Right ventricle myocardium inferior (tissue), 1 donor: Measurements from ENCODE around the gene ALKBH1. TPM values are rescaled to one million over a fixed set of nuclear protein-coding genes. Genes with fewer than 3 reads are reported as not detected.
A peak's percentile ranks its signal among the peaks of the same experiment; 100 is the strongest.
"Not testable (repeated sequence)": the region's sequence is repeated elsewhere in the genome, so short reads cannot be mapped to it uniquely, and the experiment has no call there.

Source experiments
- ATAC-seq: fragments of 200-7000 bp; cut with Tn5 transposase; one replicate; pipeline ENCODE4 v1.9.1; 2020; ENCODE audit warnings: mild to moderate bottlenecking, moderate library complexity
- DNase-seq: peaks from one replicate; pipeline ENCODE4 v3.0.0; 2021; ENCODE audit errors: missing footprints
- intact Hi-C: fragments of 100-400 bp; cut with DNase I; formaldehyde crosslinking; loops from one replicate; pipeline ENCODE4 v1.11.0; 2022
- total RNA-seq: library from RNA; stranded (reverse); fragmentation: NEBNext Ultra II Directional; extraction: Animal tissue kit (Norgen Biotek cat#: 25700); gene quantifications from one replicate; pipeline ENCODE4 v1.2.1, GENCODE V29; 2021
- donor health status: DM: no; HTN: yes; CAD: no; lungs with severe emphysema.

ALKBH1 gene
- total RNA-seq, 1 donor from 2014 or later, result 12.8 TPM

DNA sequence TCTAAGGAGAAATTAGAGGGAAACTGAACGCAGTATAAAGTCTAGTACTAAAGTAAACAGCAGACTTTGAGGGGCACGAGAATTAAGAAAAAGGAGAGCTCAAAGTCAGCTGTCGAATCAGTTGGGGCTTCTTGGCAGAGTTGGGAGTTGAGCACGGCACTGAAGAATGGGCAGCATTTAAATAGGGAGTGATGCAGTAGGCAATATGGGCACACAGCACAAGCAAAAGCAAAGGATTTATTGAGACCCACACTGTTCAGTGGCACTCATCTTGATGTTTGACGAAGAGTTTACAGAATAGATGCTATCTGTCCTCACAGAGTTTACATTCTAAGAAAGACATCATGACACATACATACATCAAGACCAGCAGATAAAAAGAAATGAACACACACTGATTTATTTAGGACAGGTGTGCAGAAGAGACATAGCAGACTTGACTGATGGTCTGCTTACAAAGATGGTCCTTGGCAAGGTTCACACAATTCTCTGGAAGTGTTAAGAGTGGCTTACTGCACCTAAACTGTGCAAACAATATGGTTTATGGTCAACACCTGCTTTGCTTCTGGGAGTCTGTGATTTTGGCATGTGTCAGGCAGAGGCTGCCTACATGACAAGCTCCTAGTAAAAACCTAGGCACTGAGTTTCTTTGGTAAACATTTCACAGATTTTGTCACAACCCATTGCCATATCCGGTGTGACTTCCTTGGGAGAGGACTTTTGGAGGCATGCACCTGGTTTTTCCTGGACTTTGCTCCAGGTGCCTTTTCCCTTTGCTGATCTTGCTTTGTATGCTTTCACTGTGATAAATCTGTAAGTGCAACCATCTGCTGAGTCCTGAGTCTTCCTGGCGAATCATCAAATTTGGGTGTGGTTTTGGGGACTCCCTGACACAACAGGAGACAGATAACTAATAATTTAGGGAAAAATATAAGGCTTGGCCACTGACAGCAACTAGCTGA is 26.3 kb downstream of the ALKBH1 start:
- DNase-seq, result no peak
- intact Hi-C loops, result no loop called here
- ATAC-seq, result no peak

DNA sequence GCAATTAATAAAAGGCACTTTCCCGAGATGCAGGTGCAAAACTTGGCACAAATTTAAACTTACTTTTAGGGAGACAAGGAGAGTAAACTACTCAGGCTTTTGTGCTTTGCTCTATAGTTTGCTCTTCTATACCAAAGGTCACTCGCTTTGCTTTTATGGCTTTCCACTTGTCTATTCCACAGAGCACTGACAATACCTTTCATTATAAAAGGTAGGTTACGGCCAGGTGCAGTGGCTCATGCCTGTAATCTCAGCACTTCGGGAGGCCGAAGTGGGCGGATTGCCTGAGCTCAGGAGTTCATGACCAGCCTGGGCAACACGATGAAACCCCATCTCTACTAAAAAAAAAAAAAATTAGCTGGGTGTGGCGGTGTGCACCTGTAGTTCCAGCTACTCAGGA is 32.9 kb downstream of the ALKBH1 start:
- DNase-seq (no peak), ATAC-seq (no peak)
- intact Hi-C loops, result no loop called here

DNA sequence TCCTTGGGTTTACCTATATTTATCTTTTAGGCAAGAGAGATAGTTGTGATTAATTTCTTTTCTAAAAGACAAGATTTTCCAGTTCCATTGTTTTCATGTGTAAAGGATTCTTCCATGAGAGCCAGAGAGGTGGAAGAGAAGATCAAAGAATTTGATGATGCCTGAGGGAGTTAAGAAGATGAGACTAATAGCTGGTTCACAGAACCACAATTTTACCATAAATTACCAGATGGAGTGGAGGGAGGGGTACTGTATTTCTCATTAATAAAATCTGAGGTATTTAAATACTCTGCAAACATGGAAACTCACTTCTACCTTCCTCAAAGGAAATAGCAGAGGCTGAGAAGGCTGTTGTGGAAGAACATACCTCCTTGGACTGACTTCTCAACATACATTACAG is 34.6 kb downstream of the ALKBH1 start:
- intact Hi-C loops, result no loop called here
- DNase-seq, result no peak
- no peak for ATAC-seq

DNA sequence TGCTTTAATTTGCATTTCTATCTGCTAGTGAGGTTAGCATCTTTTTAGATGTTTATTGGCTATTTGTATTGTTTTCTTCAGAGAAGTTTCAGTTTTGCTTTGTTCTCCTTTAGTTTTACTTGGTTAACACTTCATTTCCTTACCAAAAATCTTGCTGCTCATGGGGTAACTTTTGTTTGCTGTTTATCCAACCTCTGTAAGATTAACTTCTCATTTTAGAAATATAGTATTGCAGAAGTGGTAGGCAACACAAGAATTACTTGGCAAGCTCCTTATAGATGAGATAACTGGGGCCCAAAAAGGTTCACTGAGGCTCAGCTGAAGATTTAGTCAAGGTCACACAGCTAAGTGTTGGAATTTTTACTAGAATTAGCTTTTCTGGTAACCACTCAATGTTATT is 40.5 kb downstream of the ALKBH1 start:
- intact Hi-C loops, result no loop called here
- no peak for DNase-seq
- no peak for ATAC-seq

DNA sequence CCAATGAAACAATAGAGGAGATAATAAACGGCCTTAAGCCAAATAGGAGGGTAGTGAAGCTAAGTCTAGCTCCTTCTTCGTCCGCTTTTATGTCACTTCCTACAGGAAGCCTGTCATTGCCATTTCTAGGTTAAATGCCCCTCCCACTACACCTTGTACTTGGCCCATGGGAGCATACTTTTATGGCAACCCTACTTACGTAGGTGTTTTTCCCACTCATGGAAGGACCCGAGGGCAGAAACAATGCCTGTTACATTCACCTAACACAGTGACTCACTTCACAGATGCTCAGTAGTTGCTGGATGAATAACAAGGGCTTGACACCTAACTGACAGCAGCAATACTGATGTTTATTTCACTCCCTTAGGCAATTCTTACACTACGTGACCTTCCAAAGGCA is 44.5 kb downstream of the ALKBH1 start:
- ATAC-seq, result no peak

DNA sequence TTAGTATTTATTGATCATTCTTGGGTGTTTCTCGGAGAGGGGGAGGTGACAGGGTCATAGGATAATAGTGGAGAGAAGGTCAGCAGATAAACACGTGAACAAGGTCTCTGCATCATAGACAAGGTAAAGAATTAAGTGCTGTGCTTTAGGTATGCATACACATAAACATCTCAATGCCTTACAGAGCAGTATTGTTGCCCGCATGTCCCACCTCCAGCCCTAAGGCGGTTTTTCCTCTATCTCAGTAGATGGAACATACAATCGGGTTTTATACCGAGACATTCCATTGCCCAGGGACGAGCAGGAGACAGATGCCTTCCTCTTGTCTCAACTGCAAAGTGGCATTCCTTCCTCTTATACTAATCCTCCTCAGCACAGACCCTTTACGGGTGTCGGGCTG is 46.3 kb downstream of the ALKBH1 start:
- intact Hi-C loops, DNase-seq, ATAC-seq: not testable (repeated sequence)

More for the DNA sequence above, 44.5 kb downstream of the ALKBH1 start:
- DNase-seq, result no peak
- intact Hi-C loops, result no loop called here

DNA sequence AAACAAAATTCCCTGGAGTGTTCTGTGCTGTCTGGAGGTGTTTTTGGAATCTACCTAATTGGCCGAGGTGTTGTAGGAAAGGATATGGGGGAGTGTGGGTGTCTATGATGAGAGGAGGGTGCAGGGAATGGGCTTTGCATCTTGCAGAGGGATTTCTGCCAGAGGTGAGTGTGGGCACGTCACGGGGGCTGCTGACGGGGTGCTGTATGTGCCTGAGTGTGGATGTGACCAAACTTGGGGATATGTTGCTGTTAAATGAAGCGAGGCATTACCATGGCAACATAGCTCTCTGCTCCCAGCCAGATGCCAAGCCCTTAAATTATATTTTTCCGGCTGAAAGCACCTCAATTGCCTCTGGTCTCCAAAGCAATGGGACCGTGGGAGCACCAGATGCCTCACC is 47.1 kb downstream of the ALKBH1 start:
- ATAC-seq (no peak), DNase-seq (no peak)
- intact Hi-C loops, result no loop called here

DNA sequence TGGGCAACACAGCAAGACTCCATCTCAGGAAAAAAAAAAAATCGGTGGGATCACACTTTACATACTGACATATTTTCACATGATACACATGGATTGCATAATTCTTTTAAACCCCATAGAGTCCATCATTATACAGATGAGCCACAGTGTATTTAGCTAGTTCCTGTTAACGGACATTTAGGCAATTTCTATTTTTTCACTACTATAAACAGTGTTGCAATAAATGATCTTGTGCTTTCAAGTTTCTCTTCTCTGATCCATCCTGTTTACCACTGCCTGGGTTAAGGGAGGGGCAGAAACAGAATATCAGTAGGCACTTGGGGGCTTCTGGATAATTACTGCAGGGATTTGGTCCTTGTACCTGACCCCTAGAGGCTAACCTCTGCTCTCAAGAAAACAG is 48.0 kb downstream of the ALKBH1 start:
- DNase-seq (no peak), ATAC-seq (no peak)
- intact Hi-C loops, result loop anchor here (10.0 kb wide), 1 partner anchor 155 kb away; no protein-coding TSS in a partner anchor

DNA sequence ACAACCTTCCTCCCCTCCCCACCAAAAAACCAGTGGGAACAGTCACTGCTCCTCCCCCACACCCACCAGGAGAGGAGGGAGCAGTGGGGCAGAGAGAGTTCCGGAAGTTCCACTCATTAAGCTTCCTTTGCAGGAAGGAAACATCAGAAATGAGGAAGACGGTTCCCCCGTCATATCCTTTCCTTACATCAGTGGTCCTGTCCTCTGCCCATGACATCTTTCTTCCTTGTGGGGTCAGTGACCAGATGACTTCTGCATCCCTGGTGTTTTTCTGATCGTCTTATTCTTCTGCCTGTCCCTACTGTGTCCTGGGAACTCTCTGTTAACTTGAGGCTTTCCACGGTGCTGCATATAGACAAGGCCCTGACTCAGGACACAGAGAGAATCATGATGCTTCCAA is 50.5 kb downstream of the ALKBH1 start:
- intact Hi-C loops, result loop anchor here (10.0 kb wide), 1 partner anchor 158 kb away; no protein-coding TSS in a partner anchor
- DNase-seq (no peak), ATAC-seq (no peak)

DNA sequence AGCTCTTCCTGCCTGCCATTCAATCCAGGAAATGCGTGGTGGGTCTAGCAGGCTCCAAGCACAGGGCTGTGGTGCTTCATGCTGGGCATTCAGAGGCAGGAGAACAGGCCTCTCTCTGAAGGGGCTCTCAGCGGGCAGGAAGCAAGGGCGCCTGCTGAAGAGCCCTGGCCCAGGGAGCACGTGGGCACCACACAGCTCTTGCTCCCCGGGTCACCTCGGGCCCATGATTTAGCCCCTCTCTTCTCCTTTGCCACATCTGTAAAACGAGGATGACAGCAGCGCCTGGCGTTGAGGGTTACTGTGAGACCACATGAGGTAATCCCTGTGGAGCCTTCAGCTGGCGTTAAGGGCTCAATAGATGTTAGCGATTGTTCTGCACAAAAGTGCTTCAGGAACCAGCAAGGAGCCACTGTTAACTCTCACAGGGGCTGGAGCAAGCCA is 53.8 kb downstream of the ALKBH1 start:
- intact Hi-C loops, result loop anchor here (2.0 to 10.0 kb wide), 2 partner anchors 55 to 161 kb away; partner anchors contain the start of genes ALKBH1 and SLIRP
- ATAC-seq, result no peak
- peak; percentile 35 for DNase-seq

DNA sequence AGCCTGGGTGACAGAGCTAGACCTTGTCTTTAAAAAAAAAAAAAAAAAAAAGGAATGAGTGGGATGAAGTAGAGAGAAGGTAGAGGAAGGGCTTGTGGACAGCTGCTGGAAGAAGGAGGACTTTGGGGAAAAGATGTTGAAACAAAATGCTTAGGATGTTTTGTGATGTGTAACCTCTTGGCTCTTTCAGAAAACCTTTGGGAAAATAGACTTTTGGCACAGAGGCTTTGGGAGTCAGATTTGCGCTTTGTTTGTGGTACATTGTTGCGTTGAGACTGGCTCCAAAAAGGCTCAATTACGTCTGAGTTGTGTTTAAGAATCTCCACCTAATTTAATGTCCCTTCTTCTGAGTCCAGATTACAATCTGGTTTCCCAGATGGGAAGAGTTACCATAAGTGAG is 58.5 kb downstream of the ALKBH1 start:
- ATAC-seq (no peak), DNase-seq (no peak)
- intact Hi-C loops, result no loop called here

DNA sequence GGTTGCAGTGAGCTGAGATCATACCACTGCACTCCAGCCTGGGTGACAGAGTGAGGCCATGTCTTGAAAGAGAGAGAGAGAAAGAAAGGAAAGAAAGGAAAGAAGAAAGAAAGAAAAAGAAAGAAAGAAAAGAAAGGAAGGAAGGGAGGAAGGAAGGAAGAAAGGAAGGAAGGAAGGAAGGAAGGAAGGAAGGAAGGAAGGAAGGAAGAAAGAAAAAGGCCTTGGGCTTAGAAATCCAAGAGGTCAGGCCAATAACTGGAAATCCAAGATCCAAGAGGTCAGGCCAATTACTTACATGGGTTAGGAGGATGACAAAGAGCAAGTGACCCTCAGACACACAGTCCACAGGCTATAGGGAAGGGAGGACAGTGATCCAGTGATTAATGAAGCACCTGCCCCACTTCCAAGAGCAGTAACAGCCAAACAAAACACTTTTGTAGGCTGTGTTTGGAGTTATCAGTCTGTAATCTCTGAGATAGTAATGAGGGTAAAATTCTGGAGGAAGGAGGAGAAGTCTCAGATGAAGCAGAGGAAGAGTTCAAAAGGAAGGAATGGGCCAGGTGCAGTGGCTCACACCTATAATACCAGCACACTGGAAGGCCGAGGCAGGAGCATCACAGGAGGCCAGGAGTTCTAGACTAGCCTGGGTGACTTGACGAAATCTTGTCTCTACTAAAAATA is 59.2 kb downstream of the ALKBH1 start:
- no peak for DNase-seq
- no peak for ATAC-seq
- intact Hi-C loops, result no loop called here

DNA sequence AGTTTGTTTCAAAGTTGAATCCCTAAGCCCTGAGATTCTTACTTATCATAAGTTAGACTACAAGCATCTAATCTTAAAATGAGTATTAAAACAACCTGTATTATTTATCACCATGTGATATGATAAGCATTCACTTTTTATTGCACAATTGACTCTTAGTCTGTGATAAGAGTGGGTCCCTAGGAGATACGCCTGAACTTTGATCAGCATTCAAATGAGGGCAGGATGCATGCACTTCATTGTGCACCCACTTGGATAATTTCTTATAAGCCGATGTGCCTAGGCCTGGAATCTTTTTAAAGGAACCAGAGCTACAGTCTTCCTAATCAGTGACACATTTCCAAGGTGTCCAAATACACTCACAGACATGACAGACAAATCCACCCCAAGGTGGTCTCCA is 60.0 kb downstream of the ALKBH1 start:
- intact Hi-C loops, result no loop called here
- no peak for DNase-seq
- ATAC-seq, result no peak

DNA sequence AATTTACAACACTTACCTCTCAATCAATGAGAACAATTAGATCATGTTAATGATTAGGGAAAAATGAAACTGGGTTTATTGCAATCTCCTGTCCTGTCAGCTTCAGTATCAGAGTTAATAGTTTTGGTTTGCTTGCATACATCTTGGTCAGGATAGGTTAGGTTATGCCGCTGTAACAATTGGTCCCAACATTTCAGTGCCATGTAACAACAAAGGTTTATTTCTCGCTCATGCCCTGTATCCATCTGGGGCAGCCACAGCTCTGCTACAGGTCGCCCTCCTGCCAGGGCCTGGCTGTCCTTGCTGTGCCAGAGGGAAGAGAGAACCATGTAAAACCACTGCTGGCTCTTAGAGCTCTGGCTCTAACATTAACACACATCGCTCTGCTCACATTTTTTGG is 60.9 kb downstream of the ALKBH1 start:
- intact Hi-C loops, result no loop called here
- ATAC-seq (no peak), DNase-seq (no peak)

DNA sequence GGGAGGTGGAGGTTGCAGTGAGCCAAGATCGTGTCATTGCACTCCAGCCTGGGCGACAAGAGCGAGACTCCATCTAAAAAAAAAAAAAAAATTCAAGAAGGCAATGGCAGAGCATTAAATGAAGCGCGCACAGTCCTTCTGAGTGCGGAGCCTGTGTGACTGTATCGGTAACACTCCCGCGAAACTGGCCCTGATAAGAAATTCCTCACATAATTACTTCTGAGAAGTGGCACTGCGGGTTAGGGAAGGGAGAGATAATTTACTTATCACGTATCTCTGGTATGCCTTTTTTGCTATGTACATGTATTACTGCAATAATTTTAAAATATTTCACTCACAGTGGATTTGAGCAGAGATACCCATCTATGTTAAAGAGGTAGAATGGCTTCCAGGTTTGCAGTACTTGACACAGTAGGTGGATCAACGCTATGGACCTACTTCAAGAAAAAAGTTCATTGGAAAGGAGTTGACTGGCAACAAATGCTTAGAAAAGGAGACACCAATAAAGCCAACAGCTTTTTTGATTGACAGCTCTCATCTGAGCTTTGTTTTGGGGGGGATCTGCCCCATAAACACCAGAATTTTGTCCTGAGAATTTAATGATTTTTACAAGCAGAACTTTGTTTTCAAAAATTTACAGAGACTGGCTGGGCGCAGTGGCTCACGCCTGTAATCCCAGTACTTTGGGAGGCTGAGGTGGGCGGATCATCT is 62.1 kb downstream of the ALKBH1 start:
- intact Hi-C loops, result no loop called here
- ATAC-seq (no peak), DNase-seq (no peak)

DNA sequence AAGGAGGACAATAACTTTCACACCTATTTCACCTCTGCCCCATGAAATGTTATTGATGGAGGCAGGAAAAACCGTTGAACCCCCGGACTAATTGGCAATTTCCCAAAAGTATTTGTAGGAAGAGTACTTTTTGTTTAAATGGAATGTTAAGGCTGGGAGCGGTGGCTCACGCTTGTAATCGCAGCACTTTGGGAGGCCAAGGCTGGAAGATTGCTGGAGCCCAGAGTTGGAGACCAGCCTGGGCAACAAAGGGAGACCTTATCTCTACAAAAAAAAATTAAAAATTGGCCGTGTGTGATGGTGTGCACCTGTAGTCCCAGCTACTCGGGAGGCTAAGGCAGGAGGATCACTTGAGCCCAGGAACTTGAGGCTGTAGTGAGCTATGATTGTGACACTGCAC is 65.4 kb downstream of the ALKBH1 start:
- DNase-seq (no peak), ATAC-seq (no peak)
- intact Hi-C loops, result no loop called here

DNA sequence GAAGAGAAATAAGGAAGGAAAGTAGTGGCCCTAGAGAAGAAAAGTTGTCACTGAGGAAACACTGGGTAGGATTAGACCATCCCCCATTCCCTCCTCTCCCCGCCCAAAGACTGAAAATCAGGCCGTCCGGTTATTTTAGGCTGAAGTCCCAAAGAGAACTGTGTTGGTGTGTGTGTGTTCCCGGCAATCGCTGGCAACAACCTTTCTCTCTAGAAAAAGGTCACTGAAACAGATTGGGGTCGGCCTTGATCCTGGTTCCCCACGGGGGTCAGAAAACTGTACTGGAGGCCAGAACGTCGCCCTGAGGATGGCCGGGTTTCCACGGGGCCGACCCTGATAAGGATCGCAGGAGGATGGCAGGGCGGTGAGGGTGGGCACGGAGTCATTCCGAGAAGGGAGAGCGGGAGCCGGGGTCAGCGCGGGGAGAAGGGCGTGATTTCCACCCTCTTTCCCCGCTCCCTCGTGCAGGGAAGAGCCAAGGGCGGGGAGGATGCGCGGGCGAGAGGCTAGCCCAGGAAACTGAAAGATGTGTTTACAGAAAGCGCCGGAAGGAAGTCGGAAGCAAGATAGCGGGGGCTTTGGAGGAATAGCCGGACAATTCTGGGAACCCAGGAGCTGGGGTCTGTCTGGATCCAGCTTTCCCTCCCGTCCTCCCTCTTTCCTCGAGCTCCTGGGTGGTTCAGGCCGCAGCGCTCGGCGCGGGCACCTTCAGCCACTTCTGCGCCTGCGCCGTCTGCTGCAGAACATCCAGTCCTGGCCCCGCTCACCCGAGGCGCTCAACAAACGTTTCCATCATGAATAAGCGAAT is 66.1 kb downstream of the ALKBH1 start:
- ATAC-seq (peak; percentile 88), DNase-seq (peak; percentile 94)
- intact Hi-C loops, result no loop called here

DNA sequence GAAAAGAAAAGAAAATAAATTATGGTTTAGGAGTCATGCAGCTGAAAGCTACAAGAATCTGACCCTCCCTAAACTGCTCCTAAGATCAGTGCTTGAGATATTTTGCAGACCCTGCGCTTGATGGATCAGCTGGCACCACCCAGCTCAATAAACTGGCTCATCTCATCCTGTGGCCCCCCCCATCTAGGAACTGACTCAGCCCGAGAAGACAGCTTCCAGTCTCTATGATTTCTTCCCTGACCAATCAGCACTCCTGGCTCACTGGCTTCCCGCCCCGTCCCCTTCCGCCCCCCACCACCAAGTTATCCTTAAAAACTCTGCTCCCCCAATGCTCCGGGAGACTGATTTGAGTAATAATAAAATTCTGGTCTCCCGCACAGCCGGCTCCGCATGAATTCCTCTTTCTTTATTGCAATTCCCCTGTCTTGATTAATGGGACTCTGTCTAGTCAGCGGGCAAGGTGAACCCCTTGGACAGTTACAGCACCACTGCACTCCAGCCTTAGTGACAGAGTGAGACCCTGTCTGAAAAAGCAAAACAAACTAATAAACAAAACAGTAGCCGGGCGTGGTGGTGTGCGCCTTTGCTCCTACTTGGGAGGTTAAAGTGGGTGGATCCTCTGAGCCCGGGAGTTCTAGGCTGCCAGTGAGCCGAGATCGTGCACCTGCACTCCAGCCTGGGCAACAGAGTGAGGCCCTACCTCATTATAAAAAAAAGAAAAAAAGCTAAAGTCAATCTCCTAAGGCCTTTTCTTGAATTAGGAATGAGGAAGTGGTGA is 66.9 kb downstream of the ALKBH1 start:
- peak; percentile 40 for DNase-seq

More for the DNA sequence above, 66.9 kb downstream of the ALKBH1 start:
- ATAC-seq, result no peak
- intact Hi-C loops, result no loop called here
